Panc1 (cell line): ENCODE results near the gene SLIT3.

Experiments
- CTCF ChIP-seq: fragments of 450-650 bp; IDR thresholded peaks from 2 replicates; pipeline ENCODE4 v1.5.1; 2017; ENCODE audit warnings: mild to moderate bottlenecking
- POLR2AphosphoS5 ChIP-seq: IDR thresholded peaks from 2 replicates; pipeline ENCODE4 v1.6.1; 2012; ENCODE audit warnings: mild to moderate bottlenecking, low read depth, low read length, moderate library complexity
- REST ChIP-seq, 2 experiments: IDR thresholded peaks; 2 replicates each; pipeline ENCODE4 v1.6.1; 2011 to 2012; ENCODE audit warnings: low read depth in 2 of 2, control low read depth in 1 of 2, low read length in 1 of 2, mild to moderate bottlenecking in 1 of 2, moderate library complexity in 1 of 2; ENCODE audit not compliant: insufficient read depth in 1 of 2
- SIN3A ChIP-seq: IDR thresholded peaks from 2 replicates; pipeline ENCODE4 v1.6.1; 2012; ENCODE audit warnings: low read depth, mild to moderate bottlenecking, low read length, moderate library complexity, borderline replicate concordance; ENCODE audit not compliant: insufficient read depth
- TCF7L2 ChIP-seq: IDR thresholded peaks from 2 replicates; pipeline ENCODE4 v1.6.1; 2011; ENCODE audit warnings: mild to moderate bottlenecking, low read depth, low read length, inconsistent platforms

GRCh38 chr5:168743617-168744016, 557.3 kb downstream of the SLIT3 start:
- TF ChIP-seq REST (IDR thresholded peaks at IDR 0.05; ENCODE audit: insufficient read depth in 1 of 2, low read depth in 2 of 2, low read length in 1 of 2) (no peak), CTCF (no peak), SIN3A (no peak), POLR2AphosphoS5 (no peak), TCF7L2 (no peak)
